Left ventricle myocardium inferior (tissue), 1 donor: ENCODE data around the gene MTUS2. TPM values are rescaled to one million over a fixed set of nuclear protein-coding genes. Genes with fewer than 3 reads are reported as not detected.

Experiments
- DNase-seq: peaks from one replicate; pipeline ENCODE4 v3.0.0-alpha.2; 2020
- H3K27ac ChIP-seq: fragments of 200-600 bp; replicated peaks from 2 replicates; pipeline ENCODE4 v1.8.0; 2021
- H3K27me3 ChIP-seq: fragments of 200-600 bp; 2 replicates; pipeline ENCODE4 v1.8.0; 2021; ENCODE audit warnings: low read depth
- H3K36me3 ChIP-seq: fragments of 200-600 bp; 2 replicates; pipeline ENCODE4 v1.8.0; 2021
- H3K4me1 ChIP-seq: fragments of 200-600 bp; 2 replicates; pipeline ENCODE4 v1.8.0; 2021
- H3K4me3 ChIP-seq: fragments of 200-600 bp; 2 replicates; pipeline ENCODE4 v1.8.0; 2021; ENCODE audit warnings: mild to moderate bottlenecking, moderate library complexity
- H3K9me3 ChIP-seq: fragments of 200-600 bp; replicated peaks from 2 replicates; pipeline ENCODE4 v1.8.0; 2021
- CTCF ChIP-seq: fragments of 200-600 bp; IDR thresholded peaks from 2 replicates; pipeline ENCODE4 v1.8.0; 2021; ENCODE audit warnings: antibody characterized with exemption, mild to moderate bottlenecking, borderline replicate concordance
- intact Hi-C: fragments of 100-400 bp; cut with micrococcal nuclease; formaldehyde crosslinking; loops from one replicate; pipeline ENCODE4 v1.11.0; 2022
- total RNA-seq: library from RNA; stranded (reverse); fragmentation: NEBNext Ultra II Directional; extraction: Animal tissue kit (Norgen Biotek cat#: 25700); gene quantifications from one replicate; pipeline ENCODE4 v1.2.1, GENCODE V29; 2021
- donor health status: DM: no; HTN: yes; CAD: no; lungs with severe emphysema.

Gene MTUS2
- total RNA-seq, 1 donor from 2014 or later, result 101 TPM

GRCh38 chr13:29523199-29523961 lies 703.2 kb downstream of the MTUS2 start:
- Histone ChIP-seq H3K27ac (peak overlapping the region; percentile 60), H3K9me3 (no peaks in the 10 kb centered on the region), H3K4me1 (peaks cover 4% of the 10 kb centered on the region), H3K36me3 (peaks cover 24% of the 10 kb centered on the region), H3K4me3 (no peak overlapping the region), H3K27me3 (no peaks in the 10 kb centered on the region)
- peak; percentile 45 for DNase-seq
- intact Hi-C loops, result no loop called here
- no peak for TF ChIP-seq CTCF

- TF ChIP-seq CTCF, result no peak
- H3K36me3 ChIP-seq, result peaks cover 19% of the 10 kb centered on the region
- DNase-seq, result peak; percentile 79
- H3K27me3 ChIP-seq, result no peaks in the 10 kb centered on the region
- intact Hi-C loops, result no loop called here
- no peaks in the 10 kb centered on the region for H3K9me3 ChIP-seq
- H3K27ac ChIP-seq, result peak overlapping the region; percentile 60
- no peak overlapping the region for H3K4me3 ChIP-seq
- peaks cover 4% of the 10 kb centered on the region for H3K4me1 ChIP-seq
Observed at GRCh38 chr13:29524176-29524575, 704.0 kb downstream of the MTUS2 start.

GRCh38 chr13:29524641-29525040 lies 704.5 kb downstream of the MTUS2 start:
- Histone ChIP-seq H3K9me3 (no peaks in the 10 kb centered on the region), H3K27ac (no peak overlapping the region), H3K27me3 (no peaks in the 10 kb centered on the region), H3K4me3 (no peak overlapping the region), H3K36me3 (peaks cover 24% of the 10 kb centered on the region), H3K4me1 (peaks cover 4% of the 10 kb centered on the region)
- TF ChIP-seq CTCF, result no peak
- no peak for DNase-seq
- intact Hi-C loops, result no loop called here

GRCh38 chr13:29525757-29526156 lies 705.6 kb downstream of the MTUS2 start:
- Histone ChIP-seq H3K9me3 (no peaks in the 10 kb centered on the region), H3K27me3 (no peaks in the 10 kb centered on the region), H3K36me3 (peaks cover 27% of the 10 kb centered on the region), H3K27ac (no peak overlapping the region), H3K4me3 (no peak overlapping the region), H3K4me1 (peaks cover 4% of the 10 kb centered on the region)
- TF ChIP-seq CTCF, result no peak
- intact Hi-C loops, result no loop called here
- no peak for DNase-seq

GRCh38 chr13:29526741-29527140 lies 706.6 kb downstream of the MTUS2 start:
- peaks cover 4% of the 10 kb centered on the region for H3K4me1 ChIP-seq
- H3K36me3 ChIP-seq, result peaks cover 27% of the 10 kb centered on the region
- no peak overlapping the region for H3K27ac ChIP-seq
- intact Hi-C loops, result no loop called here
- TF ChIP-seq CTCF, result no peak
- no peak overlapping the region for H3K4me3 ChIP-seq
- no peaks in the 10 kb centered on the region for H3K27me3 ChIP-seq
- DNase-seq, result no peak
- H3K9me3 ChIP-seq, result no peaks in the 10 kb centered on the region
